NCI-H128 (cell line): ENCODE data around the gene TSPEAR.
"Not testable (repeated sequence)": the region's sequence is repeated elsewhere in the genome, so short reads cannot be mapped to it uniquely, and the experiment has no call there.

Experiments used
- DNase-seq: peaks from one replicate; lab custom pipeline; 2025; ENCODE audit not compliant: unreplicated experiment; lab: John Stamatoyannopoulos, UW

TSPEAR gene

DNA sequence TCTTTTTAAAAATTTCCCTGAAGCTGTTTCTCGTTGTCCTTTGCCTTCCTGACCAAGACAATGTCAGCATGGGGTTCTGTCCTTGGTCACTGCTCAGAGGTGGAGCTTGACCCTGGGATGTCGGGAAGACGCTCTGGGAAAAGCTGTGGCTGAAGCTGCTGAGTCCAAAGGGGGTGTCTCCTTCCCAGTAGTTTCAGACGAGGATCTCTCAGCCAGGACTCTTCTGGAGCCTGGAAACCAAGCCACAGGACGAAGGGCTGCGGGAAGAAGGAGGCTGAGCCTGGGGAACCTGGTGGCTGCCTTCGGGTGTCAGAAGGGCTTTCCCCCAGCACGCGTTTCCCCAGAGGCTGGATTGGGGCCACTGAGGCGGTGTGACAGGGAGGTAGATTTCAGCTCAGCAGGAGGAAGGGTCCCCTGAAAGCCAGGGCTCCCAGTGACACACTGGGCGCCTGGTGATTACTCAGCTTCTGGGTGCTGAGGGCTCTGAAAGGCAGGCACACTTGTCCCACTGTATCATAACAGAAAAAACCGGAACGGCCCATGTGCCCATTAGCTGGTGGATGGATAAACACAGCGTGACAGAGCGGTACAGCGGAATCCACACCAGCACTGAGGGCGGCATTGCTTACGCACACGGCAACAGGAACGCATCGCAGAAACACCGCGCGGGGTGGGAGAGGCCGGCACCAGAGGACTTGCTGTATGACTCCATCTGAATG is 24.4 kb downstream of the TSPEAR start:
- peak; percentile 5 for DNase-seq

DNA sequence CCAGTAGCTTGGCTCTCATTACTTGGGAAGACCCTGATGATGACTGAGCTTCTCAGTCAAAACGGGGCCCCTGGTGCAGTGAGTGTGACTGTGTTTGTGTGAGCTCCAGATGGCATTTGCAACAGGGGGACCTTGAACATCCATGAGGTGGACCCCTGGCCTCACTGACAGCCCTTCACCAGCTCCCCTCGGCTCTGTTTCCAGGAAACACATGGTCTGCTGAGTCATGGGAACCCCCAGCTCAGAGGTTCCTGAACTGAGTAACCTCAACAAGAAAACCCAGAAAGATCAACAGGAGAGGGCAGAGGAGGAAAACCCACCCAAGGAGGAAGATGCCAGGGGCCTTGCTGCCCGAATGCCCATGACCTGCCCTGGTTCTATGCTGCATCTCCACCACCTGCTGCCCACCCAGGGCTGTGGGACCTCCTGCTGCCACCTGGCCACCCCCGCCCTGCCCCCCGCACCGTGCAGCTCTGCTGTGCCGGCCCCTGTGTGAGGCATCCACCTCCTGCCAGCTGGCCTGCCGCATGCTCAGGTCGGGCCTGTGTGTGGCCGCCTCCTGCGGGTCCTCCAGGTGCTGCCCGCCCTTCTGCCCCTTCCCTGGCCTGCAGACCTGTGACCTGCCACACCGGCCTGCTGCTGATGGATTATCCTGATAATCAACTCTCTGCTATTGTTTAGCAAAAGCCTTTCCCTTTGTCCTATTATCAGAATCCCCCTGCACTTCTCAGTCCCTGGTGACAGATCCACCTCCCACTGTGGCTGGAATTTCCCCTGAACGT is 25.2 kb downstream of the TSPEAR start:
- no peak for DNase-seq

DNA sequence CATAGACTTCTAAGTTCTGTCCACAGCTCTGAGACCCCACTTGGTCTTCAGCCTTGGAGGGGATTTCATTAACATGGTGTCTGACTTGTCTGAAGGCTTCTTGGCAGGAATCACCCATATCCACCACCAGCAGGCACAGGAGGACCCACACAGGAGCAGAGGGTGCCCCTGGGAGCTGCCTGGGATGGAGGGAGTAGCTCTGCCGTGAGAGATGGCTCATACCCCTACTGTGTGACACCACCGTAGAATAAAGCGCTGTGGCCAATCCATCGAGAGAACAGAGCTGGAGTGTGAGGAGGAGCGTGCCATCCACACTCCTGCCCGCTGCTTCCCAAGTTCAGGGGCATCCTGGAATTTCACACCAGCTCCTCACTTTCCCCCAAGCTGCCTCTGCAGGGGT is 26.3 kb downstream of the TSPEAR start:
- DNase-seq = not testable (repeated sequence)

- no peak for DNase-seq
Observed at GRCh38 chr21:44684483-44684882, 26.9 kb downstream of the TSPEAR start.

GRCh38 chr21:44684077-44684476 is 27.3 kb downstream of the TSPEAR start:
- no peak for DNase-seq

DNA sequence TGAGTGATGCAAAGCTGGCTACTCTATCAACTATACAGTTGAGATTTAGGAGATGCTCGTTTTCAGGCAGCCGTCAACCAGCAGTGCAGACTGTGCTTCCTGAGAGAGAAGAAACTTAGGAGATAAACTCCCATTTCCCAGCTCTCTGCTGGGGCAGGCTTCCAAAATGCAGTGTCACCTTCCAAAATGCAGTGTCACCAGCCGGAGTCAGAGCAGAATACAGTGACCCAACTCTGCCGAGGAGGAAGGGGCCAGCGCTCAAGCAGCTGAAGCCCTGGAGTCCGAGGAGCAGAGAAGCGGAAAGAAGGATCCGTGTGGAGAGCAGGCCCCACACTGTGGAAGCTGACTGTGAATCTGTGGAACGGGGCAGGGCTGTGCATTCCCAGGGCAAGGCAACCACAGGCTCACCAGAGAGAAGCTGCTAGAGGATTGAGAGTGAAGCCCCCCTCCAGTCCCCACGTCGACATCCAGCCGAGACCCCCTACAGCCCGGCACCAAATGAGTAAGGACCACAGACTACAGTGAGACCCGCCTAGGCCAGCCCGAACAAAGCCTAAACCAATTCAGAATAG is 28.7 kb downstream of the TSPEAR start:
- no peak for DNase-seq

GRCh38 chr21:44681861-44682579 is 29.4 kb downstream of the TSPEAR start, which contains the start of gene KRTAP12-1:
Gene KRTAP12-1, minus strand, starts transcription at chr21:44682163. Its CDS starts 40 bp downstream, at chr21:44682123.
- peak; percentile 55 for DNase-seq

DNA sequence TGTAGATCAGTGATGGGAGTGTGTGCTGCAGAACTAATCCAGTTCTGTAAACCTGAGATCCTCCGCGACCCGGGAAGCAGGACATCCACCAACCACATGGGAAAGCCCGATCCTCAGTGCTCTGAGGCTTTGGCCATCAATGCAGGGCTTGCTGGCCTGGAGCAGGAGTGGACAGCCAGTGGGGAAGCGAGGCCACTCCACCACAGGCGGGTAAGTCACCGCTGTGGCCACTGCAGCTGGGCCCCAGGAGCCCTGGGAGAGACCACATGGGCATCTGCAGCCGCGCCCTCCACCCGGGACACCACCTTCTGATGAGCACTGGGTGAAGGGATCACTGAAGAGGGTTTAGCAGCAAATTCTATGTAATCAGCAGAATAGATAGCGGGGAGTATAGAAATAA is 30.2 kb downstream of the TSPEAR start:
- DNase-seq = no peak

DNA sequence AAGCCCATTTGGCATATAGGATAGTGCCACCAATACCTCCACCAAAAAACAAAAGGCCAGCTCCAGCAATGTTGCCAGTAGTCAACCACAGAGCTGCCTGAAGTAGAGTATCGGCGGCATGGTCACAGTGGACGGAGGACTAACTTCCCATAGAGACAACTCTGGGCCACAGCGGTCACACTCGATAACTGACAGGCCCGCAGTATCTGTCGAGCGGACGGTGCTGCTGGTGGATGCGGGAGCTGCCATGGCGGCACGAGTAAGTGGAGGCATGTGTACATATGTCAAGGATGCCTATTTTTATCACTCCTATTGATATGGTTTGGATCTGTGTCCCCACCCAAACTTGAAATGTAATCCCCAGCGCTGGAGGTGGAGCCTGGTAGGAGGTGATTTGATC is 33.5 kb downstream of the TSPEAR start:
- DNase-seq = no peak

DNA sequence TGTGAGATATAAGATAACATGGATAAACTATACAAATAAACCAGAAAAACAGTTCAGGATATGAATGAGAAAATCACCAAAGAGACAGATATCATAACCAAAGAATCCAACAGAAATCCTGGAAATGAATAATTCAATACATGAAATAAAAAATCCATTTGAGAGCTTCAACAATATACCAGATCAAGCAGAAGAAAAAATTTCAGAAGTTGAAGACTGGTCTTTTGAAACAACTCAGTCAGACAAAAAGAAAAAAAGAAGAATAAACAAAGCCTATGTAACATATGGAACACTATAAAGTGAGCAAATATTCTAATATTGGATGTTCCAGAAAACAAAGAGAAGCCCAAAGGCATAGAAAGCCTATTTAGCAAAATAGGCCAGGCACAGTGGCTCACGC is 39.5 kb downstream of the TSPEAR start:
- no peak for DNase-seq

GRCh38 chr21:44670642-44671432 is 40.5 kb downstream of the TSPEAR start:
- DNase-seq = no peak

DNA sequence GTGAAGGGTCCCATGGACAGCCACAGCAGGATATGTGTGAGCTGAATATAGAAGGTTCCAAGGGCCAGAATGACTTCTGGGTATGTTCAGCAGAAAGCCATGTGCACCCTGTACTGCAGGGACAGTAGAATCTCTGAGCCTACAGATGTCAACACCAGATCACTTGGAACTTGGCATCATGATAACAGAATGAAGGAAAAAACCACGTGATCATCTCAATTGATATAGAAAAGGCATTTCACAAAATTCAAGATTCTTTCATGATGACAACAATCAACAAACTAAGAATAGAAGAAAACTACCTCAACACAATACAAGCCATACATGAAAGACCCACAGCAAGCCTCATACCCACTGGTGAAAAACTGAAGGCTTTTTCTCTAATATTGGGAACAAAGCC is 43.8 kb downstream of the TSPEAR start:
- no peak for DNase-seq

- no peak for DNase-seq
Observed at GRCh38 chr21:44666401-44667320, 44.7 kb downstream of the TSPEAR start, which contains the start of gene KRTAP12-2. Gene KRTAP12-2, minus strand, starts transcription at chr21:44666927. Its CDS starts 41 bp downstream, at chr21:44666886.

GRCh38 chr21:44664691-44665090 is 46.7 kb downstream of the TSPEAR start:
- no peak for DNase-seq

DNA sequence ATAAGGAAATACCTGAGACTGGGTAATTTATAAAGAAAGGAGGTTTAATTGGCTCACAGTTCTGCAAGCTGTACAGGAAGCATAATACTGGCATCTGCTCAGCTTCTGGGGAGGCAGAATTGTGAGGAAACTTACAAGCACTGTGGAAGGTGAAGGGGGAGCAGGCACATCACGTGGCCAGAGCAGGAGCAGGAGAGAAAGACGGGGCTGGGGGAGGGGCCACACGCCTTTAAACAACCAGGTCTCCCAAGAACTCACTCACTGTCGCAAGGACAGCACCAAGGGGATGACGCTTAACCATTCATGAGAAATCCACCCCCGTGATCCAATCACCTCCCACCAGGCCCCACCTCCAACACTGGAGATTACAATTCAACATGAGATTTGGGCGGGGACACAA is 49.8 kb downstream of the TSPEAR start:
- not testable (repeated sequence) for DNase-seq

DNA sequence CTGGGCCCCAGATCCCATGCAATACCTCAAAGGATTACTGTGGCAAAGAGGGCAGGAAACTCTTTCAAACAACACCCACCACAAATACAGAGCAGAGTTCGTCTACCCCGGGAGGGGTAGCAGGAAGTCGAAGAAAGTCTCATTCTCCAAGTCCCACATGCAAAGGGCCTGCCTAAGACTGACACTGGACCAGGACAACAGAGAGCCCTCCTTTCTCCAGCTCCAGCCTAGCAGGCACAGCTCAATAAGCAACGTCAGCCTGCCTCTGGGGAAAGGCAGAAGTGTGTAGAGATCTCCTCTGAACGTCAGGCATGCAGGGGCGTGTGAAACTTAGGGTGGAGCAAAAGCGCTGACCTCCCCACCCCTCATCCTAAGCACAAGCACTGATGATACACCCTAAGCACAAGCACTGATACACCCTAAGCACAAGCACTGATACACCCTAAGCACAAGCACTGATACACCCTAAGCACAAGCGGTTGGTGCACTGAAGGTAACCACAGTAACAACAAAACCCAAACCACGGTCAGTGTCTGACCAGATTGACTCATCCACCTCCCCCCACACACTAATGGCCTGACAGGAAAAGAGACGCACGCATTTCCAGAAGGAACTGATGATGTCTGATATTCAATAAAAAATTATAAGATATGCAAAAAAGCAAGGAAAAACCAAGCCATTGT is 52.3 kb downstream of the TSPEAR start:
- DNase-seq = no peak

DNA sequence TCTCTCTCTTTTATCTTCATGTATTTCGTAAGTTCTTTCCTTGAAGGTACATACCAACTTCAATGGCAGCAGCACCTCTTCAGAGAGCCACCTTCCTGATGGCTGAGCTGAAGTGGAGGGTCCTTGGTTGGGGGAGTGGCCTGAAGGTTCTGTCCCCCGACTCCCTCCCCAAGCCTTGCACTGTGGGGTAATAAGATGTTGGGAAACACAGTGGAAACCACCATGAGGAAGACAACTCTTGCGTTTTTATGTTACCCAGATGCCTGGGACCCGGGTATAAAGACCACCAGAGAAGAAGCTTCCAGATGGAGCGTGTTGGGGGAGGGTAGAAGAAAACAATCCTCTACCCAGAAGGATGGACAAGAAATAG is 52.8 kb downstream of the TSPEAR start:
- DNase-seq = no peak

DNA sequence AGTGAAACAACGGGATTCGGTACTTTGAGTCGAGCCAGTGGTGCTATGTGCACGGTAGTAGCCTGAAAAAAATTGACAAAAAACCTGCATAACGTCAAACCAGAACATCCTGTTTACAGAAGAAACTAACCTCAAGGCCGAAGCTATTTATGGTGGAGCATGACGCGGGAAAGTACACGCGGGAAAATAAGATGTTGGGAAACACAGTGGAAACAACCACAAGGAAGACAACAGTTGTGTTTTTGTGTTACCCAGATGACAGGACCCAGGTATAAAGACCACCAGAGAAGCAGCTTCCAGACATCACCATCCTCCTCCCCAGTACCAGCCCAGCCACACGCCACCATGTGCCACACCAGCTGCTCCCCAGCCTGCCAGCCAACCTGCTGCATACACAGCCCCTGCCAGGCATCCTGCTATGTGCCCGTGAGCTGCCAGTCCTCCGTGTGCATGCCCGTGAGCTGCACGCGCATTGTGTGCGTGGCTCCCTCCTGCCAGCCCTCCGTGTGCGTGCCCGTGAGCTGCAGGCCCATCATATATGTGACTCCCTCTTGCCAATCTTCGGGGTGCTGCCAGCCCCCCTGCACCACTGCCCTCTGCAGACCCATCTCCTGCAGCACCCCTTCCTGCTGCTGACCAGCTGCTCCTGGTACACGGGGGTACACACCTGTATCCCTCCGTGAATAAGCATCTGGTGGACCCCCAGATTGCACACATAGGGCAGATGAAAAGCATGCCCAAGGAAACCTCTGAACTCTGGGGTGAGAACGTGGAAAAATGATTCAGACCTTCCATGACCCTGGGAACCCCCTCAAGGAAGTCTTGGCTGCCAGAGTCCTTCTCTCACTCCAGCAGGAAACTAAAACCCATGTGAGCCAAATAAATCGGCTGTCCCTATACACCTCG is 53.5 kb downstream of the TSPEAR start, which contains the start of gene KRTAP12-3:
TSS of gene KRTAP12-3 (plus strand) at position 298 of the 906 bp plus-strand sequence. CDS start at position 346, 48 bp downstream.
- DNase-seq = no peak
